ENCODE measurements around the gene TNRC6B. TPM values are rescaled to one million over a fixed set of nuclear protein-coding genes. Genes with fewer than 3 reads are reported as not detected.

TNRC6B gene
- total RNA-seq, 1 donor, result 26.4 TPM

- TF ChIP-seq, protein P1, sequence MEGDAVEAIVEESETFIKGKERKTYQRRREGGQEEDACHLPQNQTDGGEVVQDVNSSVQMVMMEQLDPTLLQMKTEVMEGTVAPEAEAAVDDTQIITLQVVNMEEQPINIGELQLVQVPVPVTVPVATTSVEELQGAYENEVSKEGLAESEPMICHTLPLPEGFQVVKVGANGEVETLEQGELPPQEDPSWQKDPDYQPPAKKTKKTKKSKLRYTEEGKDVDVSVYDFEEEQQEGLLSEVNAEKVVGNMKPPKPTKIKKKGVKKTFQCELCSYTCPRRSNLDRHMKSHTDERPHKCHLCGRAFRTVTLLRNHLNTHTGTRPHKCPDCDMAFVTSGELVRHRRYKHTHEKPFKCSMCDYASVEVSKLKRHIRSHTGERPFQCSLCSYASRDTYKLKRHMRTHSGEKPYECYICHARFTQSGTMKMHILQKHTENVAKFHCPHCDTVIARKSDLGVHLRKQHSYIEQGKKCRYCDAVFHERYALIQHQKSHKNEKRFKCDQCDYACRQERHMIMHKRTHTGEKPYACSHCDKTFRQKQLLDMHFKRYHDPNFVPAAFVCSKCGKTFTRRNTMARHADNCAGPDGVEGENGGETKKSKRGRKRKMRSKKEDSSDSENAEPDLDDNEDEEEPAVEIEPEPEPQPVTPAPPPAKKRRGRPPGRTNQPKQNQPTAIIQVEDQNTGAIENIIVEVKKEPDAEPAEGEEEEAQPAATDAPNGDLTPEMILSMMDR (IDR thresholded peaks at IDR 0.05; ENCODE audit: extremely low read depth, low read depth, low read length), result no peak
- peaks cover 4% of the 10 kb centered on the region for H3K4me1 ChIP-seq (ENCODE audit: insufficient read depth, low read length)
- no peaks in the 10 kb centered on the region for H4K20me1 ChIP-seq (ENCODE audit: insufficient read depth, low read length)
- no peak overlapping the region for H2AFZ ChIP-seq (ENCODE audit: low read length)
- H3K9me3 ChIP-seq (ENCODE audit: low read depth, low read length), result no peaks in the 10 kb centered on the region
- H3K27ac ChIP-seq (ENCODE audit: low read depth, low read length), result no peak overlapping the region
- H3K79me2 ChIP-seq (ENCODE audit: insufficient read depth, low read length), result peaks cover 12% of the 10 kb centered on the region
- no peak overlapping the region for H3K4me2 ChIP-seq (ENCODE audit: insufficient read depth, low read length)
- DNase-seq (ENCODE audit: insufficient read length, low spot score, missing footprints), result no peak
- peaks cover 43% of the 10 kb centered on the region for H3K36me3 ChIP-seq (ENCODE audit: insufficient read depth, low read length)
- H3K4me3 ChIP-seq (ENCODE audit: insufficient read depth, low read length), result no peak overlapping the region
- no peaks in the 10 kb centered on the region for H3K27me3 ChIP-seq (ENCODE audit: insufficient read depth, low read length)
Observed at GRCh38 chr22:40367342-40367741, 189.6 kb downstream of the TNRC6B start.

GRCh38 chr22:40368016-40368415 is 190.3 kb downstream of the TNRC6B start:
- H3K79me2 ChIP-seq (ENCODE audit: insufficient read depth, low read length), result peaks cover 19% of the 10 kb centered on the region
- peaks cover 39% of the 10 kb centered on the region for H3K36me3 ChIP-seq (ENCODE audit: insufficient read depth, low read length)
- no peak for DNase-seq (ENCODE audit: insufficient read length, low spot score, missing footprints)
- H3K27me3 ChIP-seq (ENCODE audit: insufficient read depth, low read length), result no peaks in the 10 kb centered on the region
- no peak overlapping the region for H3K4me2 ChIP-seq (ENCODE audit: insufficient read depth, low read length)
- TF ChIP-seq, protein P1 (IDR thresholded peaks at IDR 0.05; ENCODE audit: extremely low read depth, low read depth, low read length), result no peak
- no peak overlapping the region for H2AFZ ChIP-seq (ENCODE audit: low read length)
- no peak overlapping the region for H3K27ac ChIP-seq (ENCODE audit: low read depth, low read length)
- H4K20me1 ChIP-seq (ENCODE audit: insufficient read depth, low read length), result no peaks in the 10 kb centered on the region
- H3K4me1 ChIP-seq (ENCODE audit: insufficient read depth, low read length), result peaks cover 4% of the 10 kb centered on the region
- H3K4me3 ChIP-seq (ENCODE audit: insufficient read depth, low read length), result no peak overlapping the region
- no peaks in the 10 kb centered on the region for H3K9me3 ChIP-seq (ENCODE audit: low read depth, low read length)

- TF ChIP-seq, protein P1 (IDR thresholded peaks at IDR 0.05; ENCODE audit: extremely low read depth, low read depth, low read length), result no peak
- no peaks in the 10 kb centered on the region for H3K27me3 ChIP-seq (ENCODE audit: insufficient read depth, low read length)
- no peaks in the 10 kb centered on the region for H4K20me1 ChIP-seq (ENCODE audit: insufficient read depth, low read length)
- no peaks in the 10 kb centered on the region for H3K9me3 ChIP-seq (ENCODE audit: low read depth, low read length)
- no peak overlapping the region for H2AFZ ChIP-seq (ENCODE audit: low read length)
- peaks cover 4% of the 10 kb centered on the region for H3K4me1 ChIP-seq (ENCODE audit: insufficient read depth, low read length)
- no peak overlapping the region for H3K4me3 ChIP-seq (ENCODE audit: insufficient read depth, low read length)
- no peak overlapping the region for H3K27ac ChIP-seq (ENCODE audit: low read depth, low read length)
- H3K4me2 ChIP-seq (ENCODE audit: insufficient read depth, low read length), result no peak overlapping the region
- peaks cover 39% of the 10 kb centered on the region for H3K36me3 ChIP-seq (ENCODE audit: insufficient read depth, low read length)
- H3K79me2 ChIP-seq (ENCODE audit: insufficient read depth, low read length), result peaks cover 23% of the 10 kb centered on the region
- DNase-seq (ENCODE audit: insufficient read length, low spot score, missing footprints), result no peak
Observed at GRCh38 chr22:40368836-40369235, 191.1 kb downstream of the TNRC6B start.

DNA sequence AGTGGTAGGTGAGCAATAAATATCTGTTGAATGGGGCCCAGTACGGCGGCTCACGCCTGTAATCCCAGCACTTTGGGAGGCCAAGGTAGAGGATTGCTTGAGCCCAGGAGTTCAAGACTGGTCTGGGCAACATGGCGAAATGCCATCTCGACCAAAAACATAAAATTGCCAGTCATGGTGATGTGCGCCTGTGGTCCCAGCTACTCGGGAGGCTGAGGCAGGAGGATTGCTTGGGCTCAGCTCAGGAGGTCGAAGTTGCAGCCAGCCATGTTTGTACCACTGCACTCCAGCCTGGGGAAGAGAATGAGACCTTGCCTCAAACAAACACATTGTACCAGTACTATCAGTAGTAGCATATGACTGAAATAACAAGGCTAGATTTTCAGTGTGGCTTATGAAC is 196.8 kb downstream of the TNRC6B start:
- no peak for DNase-seq (ENCODE audit: insufficient read length, low spot score, missing footprints)
- peaks cover 68% of the 10 kb centered on the region for H3K79me2 ChIP-seq (ENCODE audit: insufficient read depth, low read length)

More for the DNA sequence above, 196.8 kb downstream of the TNRC6B start:
- Histone ChIP-seq H2AFZ (ENCODE audit: low read length) (no peak overlapping the region), H3K9me3 (ENCODE audit: low read depth, low read length) (no peaks in the 10 kb centered on the region), H3K27ac (ENCODE audit: low read depth, low read length) (no peak overlapping the region), H3K4me3 (ENCODE audit: insufficient read depth, low read length) (no peak overlapping the region), H3K4me2 (ENCODE audit: insufficient read depth, low read length) (no peak overlapping the region), H4K20me1 (ENCODE audit: insufficient read depth, low read length) (peaks cover 2% of the 10 kb centered on the region), H3K36me3 (ENCODE audit: insufficient read depth, low read length) (no peaks in the 10 kb centered on the region), H3K4me1 (ENCODE audit: insufficient read depth, low read length) (peaks cover 4% of the 10 kb centered on the region), H3K27me3 (ENCODE audit: insufficient read depth, low read length) (no peaks in the 10 kb centered on the region)
- TF ChIP-seq, protein P1 (IDR thresholded peaks at IDR 0.05; ENCODE audit: extremely low read depth, low read depth, low read length), result no peak
